HepG2 (cell line): ENCODE results near the gene RETREG2. TPM values are rescaled to one million over a fixed set of nuclear protein-coding genes. Genes with fewer than 3 reads are reported as not detected.

ENCODE experiments used
- BRD4 ChIP-seq: sonication (generic); formaldehyde crosslinking; IDR thresholded peaks from 2 replicates; pipeline ENCODE4 v1.4.0; 2020; ENCODE audit warnings: missing genetic modification reagents
- CBFB ChIP-seq: sonication (generic); formaldehyde crosslinking; IDR thresholded peaks from 2 replicates; pipeline ENCODE4 v1.4.0; 2020; ENCODE audit warnings: missing genetic modification reagents
- CCAR2 ChIP-seq: fragments of 200-400 bp; formaldehyde crosslinking; optimal IDR thresholded peaks from 2 replicates; pipeline ENCODE3; 2018; ENCODE audit warnings: low read depth, mild to moderate bottlenecking, low read length, moderate library complexity
- ESRRA ChIP-seq: sonication (generic); formaldehyde crosslinking; IDR thresholded peaks from 2 replicates; pipeline ENCODE4 v1.5.1; 2020; ENCODE audit warnings: mild to moderate bottlenecking, low read depth, missing genetic modification reagents
- FOXA1 ChIP-seq, 2 experiments: fragments of 450-650 bp in 1 of 2; sonication (generic) in 1 of 2; formaldehyde crosslinking in 1 of 2; IDR thresholded peaks; 2 replicates each; pipeline versions ENCODE4 v1.4.0 to v1.6.1; 2016 to 2020; ENCODE audit warnings: missing genetic modification reagents in 1 of 2
- ISX ChIP-seq: sonication (generic); formaldehyde crosslinking; conservative IDR thresholded peaks from 2 replicates; pipeline ENCODE4 v1.5.0; 2020; ENCODE audit warnings: missing genetic modification reagents
- MXD3 ChIP-seq: IDR thresholded peaks from 2 replicates; pipeline ENCODE4 v1.6.1; 2016; ENCODE audit warnings: mild to moderate bottlenecking, missing biosample characterization, missing genetic modification reagents
- NFE2L2 ChIP-seq: fragments of 150-350 bp; IDR thresholded peaks from 2 replicates; pipeline ENCODE4 v1.6.1; 2014; ENCODE audit warnings: low read length
- ONECUT2 ChIP-seq: sonication (generic); formaldehyde crosslinking; IDR thresholded peaks from 2 replicates; pipeline ENCODE4 v1.4.0; 2020; ENCODE audit warnings: missing genetic modification reagents
- PRDM4 ChIP-seq: sonication (generic); formaldehyde crosslinking; IDR thresholded peaks from 2 replicates; pipeline ENCODE4 v1.9.0; 2021; ENCODE audit warnings: missing genetic modification reagents, borderline replicate concordance
- STAG1 ChIP-seq: sonication (generic); formaldehyde crosslinking; IDR thresholded peaks from 2 replicates; pipeline ENCODE4 v1.4.0; 2020; ENCODE audit warnings: missing genetic modification reagents
- TERF1 ChIP-seq: sonication (generic); formaldehyde crosslinking; IDR thresholded peaks from 2 replicates; pipeline ENCODE4 v1.8.0; 2022; ENCODE audit warnings: mild to moderate bottlenecking, missing genetic modification reagents, moderate library complexity
- THRA ChIP-seq: sonication (generic); formaldehyde crosslinking; IDR thresholded peaks from 2 replicates; pipeline ENCODE4 v1.4.0; 2020; ENCODE audit warnings: missing genetic modification reagents, borderline replicate concordance
- ZFP90 ChIP-seq: sonication (generic); formaldehyde crosslinking; IDR thresholded peaks from 2 replicates; pipeline ENCODE4 v1.8.0; 2022; ENCODE audit warnings: missing genetic modification reagents, mild to moderate bottlenecking, inconsistent platforms, borderline replicate concordance
- ZHX1 ChIP-seq: sonication (generic); formaldehyde crosslinking; IDR thresholded peaks from 2 replicates; pipeline ENCODE4 v1.8.1; 2022; ENCODE audit warnings: low read depth, mild to moderate bottlenecking, missing genetic modification reagents
- ZNF136 ChIP-seq: sonication (generic); formaldehyde crosslinking; IDR thresholded peaks from 2 replicates; pipeline ENCODE4 v1.8.1; 2022; ENCODE audit warnings: low read depth, mild to moderate bottlenecking, moderate library complexity, missing genetic modification reagents
- ZNF143 ChIP-seq: sonication (generic); formaldehyde crosslinking; IDR thresholded peaks from 2 replicates; pipeline ENCODE4 v1.4.0; 2020; ENCODE audit warnings: missing genetic modification reagents
- ZNF513 ChIP-seq: sonication (generic); formaldehyde crosslinking; conservative IDR thresholded peaks from 2 replicates; pipeline ENCODE4 v1.5.0; 2020; ENCODE audit warnings: missing genetic modification reagents
- polyA plus RNA-seq, 8 experiments: library from polyadenylated mRNA; depleted of rRNA in 3 of 8; stranded (reverse) in 7 of 8; unstranded in 1 of 8; fragments of >200 nt; fragmentation: Illumina TruSeq in 4 of 8; extraction: Trizol in 4 of 8; gene quantifications; 2 replicates each; pipeline versions ENCODE4 v1.2.1 to v1.2.3, GENCODE V29; 2011 to 2016; ENCODE audit warnings: low read depth in 4 of 8, missing spikeins in 1 of 8, mixed read lengths in 1 of 8; ENCODE audit not compliant: insufficient read depth in 1 of 8
- total RNA-seq, 5 experiments: library from RNA; depleted of rRNA; stranded (reverse); fragments of >200 nt; fragmentation: Illumina TruSeq; extraction: Trizol; gene quantifications; 2 replicates each; pipeline ENCODE4 v1.2.3, GENCODE V29; 2016; ENCODE audit warnings: low read depth in 1 of 5

The RETREG2 gene
- total and polyA plus RNA-seq, 2 of the 13 experiments (the other 11 are each of a cell fraction or from before 2014, with no cell fraction given), result 86.0 to 134 TPM

GRCh38 chr2:219177552-219178376 is at the start of gene RETREG2 (continued):
- TF ChIP-seq CCAR2, result no peak
- no peak for TF ChIP-seq PRDM4
- 0 out of 2 replicates have a peak, but pooled peaks have one; percentile 29 for TF ChIP-seq TERF1 (CRISPR knock-in tag)
- TF ChIP-seq NFE2L2, result no peak
- no peak; the same call in 1 of the 2 replicates for TF ChIP-seq BRD4 (CRISPR knock-in tag)
- TF ChIP-seq ISX (CRISPR knock-in tag), result no peak
- peak; percentile 65; the same call in 1 of the 2 replicates for TF ChIP-seq ZHX1 (CRISPR knock-in tag)
- TF ChIP-seq STAG1 (CRISPR knock-in tag), result peak; percentile 6; the same call in 1 of the 2 replicates
- TF ChIP-seq FOXA1 (IDR thresholded peaks at IDR 0.05), result no peak
- TF ChIP-seq FOXA1 (CRISPR knock-in tag; IDR thresholded peaks at IDR 0.05), result peak; percentile 92
- peak; percentile 75; the same call in 1 of the 2 replicates for TF ChIP-seq CBFB (CRISPR knock-in tag)
- peak; percentile 35; the same call in 1 of the 2 replicates for TF ChIP-seq ZNF143 (CRISPR knock-in tag)
- TF ChIP-seq THRA, result no peak
- 0 out of 2 replicates have a peak, but pooled peaks have one; percentile 37 for TF ChIP-seq MXD3
- no peak for TF ChIP-seq ONECUT2 (CRISPR knock-in tag)
- peak; percentile 60; the same call in 1 of the 2 replicates for TF ChIP-seq ESRRA
- TF ChIP-seq ZFP90 (CRISPR knock-in tag), result peak; percentile 91; the same call in 1 of the 2 replicates
- 0 out of 2 replicates have a peak, but pooled peaks have one; percentile 32 for TF ChIP-seq ZNF136 (CRISPR knock-in tag)
- 0 out of 2 replicates have a peak, but pooled peaks have one; percentile 42 for TF ChIP-seq ZNF513
